HepG2 (cell line): ENCODE measurements around the gene WWC2. TPM values are rescaled to one million over a fixed set of nuclear protein-coding genes. Genes with fewer than 3 reads are reported as not detected.

Experiments used
- CBX2 ChIP-seq, 2 experiments: fragments of 200-600 bp in 1 of 2; sonication (generic); formaldehyde crosslinking in 1 of 2; IDR thresholded peaks; 2 replicates each; pipeline versions ENCODE4 v1.7.0 to v1.8.1; 2018 to 2022; ENCODE audit warnings: low read depth in 2 of 2, low read length in 1 of 2, mild to moderate bottlenecking in 1 of 2, missing genetic modification reagents in 1 of 2
- CREB1 ChIP-seq, 2 experiments: fragments of 450-650 bp in 1 of 2; IDR thresholded peaks; 2 replicates each; pipeline ENCODE4 v1.6.1; 2016 to 2017; ENCODE audit warnings: control low read depth in 1 of 2, mild to moderate bottlenecking in 1 of 2, missing compliant biosample characterization in 1 of 2, missing genetic modification characterization in 1 of 2
- GFI1 ChIP-seq: sonication (generic); formaldehyde crosslinking; IDR thresholded peaks from 2 replicates; pipeline ENCODE4 v1.5.0; 2020; ENCODE audit warnings: missing genetic modification reagents, mild to moderate bottlenecking, borderline replicate concordance
- HMG20A ChIP-seq: IDR thresholded peaks from 2 replicates; pipeline ENCODE4 v1.6.1; 2016; ENCODE audit warnings: borderline replicate concordance
- PHB2 ChIP-seq: fragments of 450-650 bp; IDR thresholded peaks from 2 replicates; pipeline ENCODE4 v1.6.1; 2018; ENCODE audit not compliant: partially characterized antibody
- PRMT3 ChIP-seq: sonication (generic); formaldehyde crosslinking; IDR thresholded peaks from 2 replicates; pipeline ENCODE4 v1.8.1; 2022; ENCODE audit warnings: low read depth, mild to moderate bottlenecking, moderate library complexity, missing genetic modification reagents, borderline replicate concordance
- SNRNP70 ChIP-seq: fragments of 200-400 bp; formaldehyde crosslinking; IDR thresholded peaks from 2 replicates; pipeline ENCODE4 v1.6.1; 2017; ENCODE audit warnings: mild to moderate bottlenecking, low read depth, low read length, moderate library complexity
- ZNF724P ChIP-seq: sonication (generic); formaldehyde crosslinking; IDR thresholded peaks from 2 replicates; pipeline ENCODE4 v1.8.0; 2022; ENCODE audit warnings: missing genetic modification reagents, borderline replicate concordance
- polyA plus RNA-seq, 8 experiments: library from polyadenylated mRNA; depleted of rRNA in 3 of 8; stranded (reverse) in 7 of 8; unstranded in 1 of 8; fragments of >200 nt; fragmentation: Illumina TruSeq in 4 of 8; extraction: Trizol in 4 of 8; gene quantifications; 2 replicates each; pipeline versions ENCODE4 v1.2.1 to v1.2.3, GENCODE V29; 2011 to 2016; ENCODE audit warnings: low read depth in 4 of 8, missing spikeins in 1 of 8, mixed read lengths in 1 of 8; ENCODE audit not compliant: insufficient read depth in 1 of 8
- total RNA-seq, 5 experiments: library from RNA; depleted of rRNA; stranded (reverse); fragments of >200 nt; fragmentation: Illumina TruSeq; extraction: Trizol; gene quantifications; 2 replicates each; pipeline ENCODE4 v1.2.3, GENCODE V29; 2016; ENCODE audit warnings: low read depth in 1 of 5
- TF ChIP-seq, protein P1 (sequence below): IDR thresholded peaks from 2 replicates; pipeline ENCODE4 v1.6.1; 2016; ENCODE audit warnings: control low read depth
- TF ChIP-seq, protein P2 (sequence below): IDR thresholded peaks from 2 replicates; pipeline ENCODE4 v1.6.1; 2016; ENCODE audit warnings: low read depth, missing genetic modification reagents, missing compliant biosample characterization
- TF ChIP-seq, protein P3 (sequence below): sonication (generic); formaldehyde crosslinking; IDR thresholded peaks from 2 replicates; pipeline ENCODE4 v1.5.1; 2020; ENCODE audit warnings: missing genetic modification reagents, mild to moderate bottlenecking, borderline replicate concordance
- TF ChIP-seq, protein P4 (sequence below): sonication (generic); formaldehyde crosslinking; IDR thresholded peaks from 2 replicates; pipeline ENCODE4 v1.4.0; 2020; ENCODE audit warnings: missing genetic modification reagents
- TF ChIP-seq, protein P5 (sequence below): IDR thresholded peaks from 2 replicates; pipeline ENCODE4 v1.6.1; 2016; ENCODE audit warnings: missing compliant biosample characterization, missing genetic modification reagents, borderline replicate concordance
- TF ChIP-seq, protein P6 (sequence below): sonication (generic); formaldehyde crosslinking; conservative IDR thresholded peaks from 2 replicates; pipeline ENCODE4 v1.8.0; 2022; ENCODE audit warnings: mild to moderate bottlenecking, moderate library complexity, missing genetic modification reagents

WWC2 gene
- total and polyA plus RNA-seq, 2 of the 13 experiments (the other 11 are each of a cell fraction or from before 2014, with no cell fraction given), result 40.0 to 50.1 TPM

DNA sequence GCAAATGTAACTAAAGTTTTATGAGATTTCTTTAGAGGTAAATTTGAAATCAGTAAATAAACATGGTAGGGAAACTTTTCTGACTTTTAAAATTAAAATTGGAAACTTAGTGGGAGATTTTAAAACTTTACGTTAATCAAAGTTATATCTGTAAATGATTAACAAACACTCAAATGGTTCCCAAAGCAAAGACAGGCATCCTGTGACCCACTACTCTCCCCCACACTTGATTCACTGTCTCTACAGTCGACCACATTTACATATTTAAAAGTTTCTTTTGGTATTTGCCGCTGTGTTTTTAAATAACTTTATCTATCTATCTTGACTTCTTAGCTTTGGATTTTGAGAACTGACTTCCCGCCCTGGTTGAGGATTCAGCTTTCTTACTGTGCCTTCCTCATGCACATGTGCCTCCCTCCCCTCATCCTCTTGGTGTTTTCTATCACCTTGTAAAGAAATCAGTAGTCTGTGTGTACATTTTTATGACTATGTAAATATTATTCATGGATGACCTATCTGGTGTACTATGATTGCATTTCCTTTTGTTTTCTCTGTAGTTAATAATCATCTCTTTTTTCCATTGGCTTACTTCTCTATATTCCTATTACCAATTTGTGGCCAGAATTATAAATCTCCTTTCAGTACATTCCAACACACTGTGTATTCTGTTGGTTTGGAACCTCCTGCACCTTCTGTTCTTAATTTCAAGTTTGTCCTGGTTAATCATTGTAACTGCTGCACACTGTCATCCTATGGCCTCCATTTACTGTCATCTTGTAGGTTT, 72.6 kb downstream of the WWC2 start (continued):
- no peak for TF ChIP-seq CBX2 (IDR thresholded peaks at IDR 0.05; ENCODE audit: low read depth, low read length)
- no peak for TF ChIP-seq CBX2 (CRISPR knock-in tag; IDR thresholded peaks at IDR 0.05; ENCODE audit: low read depth)
- no peak for TF ChIP-seq ZNF724P (CRISPR knock-in tag)
- TF ChIP-seq, protein P1, sequence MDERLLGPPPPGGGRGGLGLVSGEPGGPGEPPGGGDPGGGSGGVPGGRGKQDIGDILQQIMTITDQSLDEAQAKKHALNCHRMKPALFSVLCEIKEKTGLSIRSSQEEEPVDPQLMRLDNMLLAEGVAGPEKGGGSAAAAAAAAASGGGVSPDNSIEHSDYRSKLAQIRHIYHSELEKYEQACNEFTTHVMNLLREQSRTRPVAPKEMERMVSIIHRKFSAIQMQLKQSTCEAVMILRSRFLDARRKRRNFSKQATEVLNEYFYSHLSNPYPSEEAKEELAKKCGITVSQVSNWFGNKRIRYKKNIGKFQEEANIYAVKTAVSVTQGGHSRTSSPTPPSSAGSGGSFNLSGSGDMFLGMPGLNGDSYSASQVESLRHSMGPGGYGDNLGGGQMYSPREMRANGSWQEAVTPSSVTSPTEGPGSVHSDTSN (CRISPR knock-in tag), result no peak
- TF ChIP-seq HMG20A (CRISPR knock-in tag), result peak; percentile 32; the same call in 1 of the 2 replicates
- TF ChIP-seq PHB2, result no peak
- TF ChIP-seq CREB1 (IDR thresholded peaks at IDR 0.05), result no peak
- TF ChIP-seq CREB1 (CRISPR knock-in tag; IDR thresholded peaks at IDR 0.05), result peak; percentile 45; the same call in 1 of the 2 replicates
- TF ChIP-seq SNRNP70, result no peak
- TF ChIP-seq, protein P2, sequence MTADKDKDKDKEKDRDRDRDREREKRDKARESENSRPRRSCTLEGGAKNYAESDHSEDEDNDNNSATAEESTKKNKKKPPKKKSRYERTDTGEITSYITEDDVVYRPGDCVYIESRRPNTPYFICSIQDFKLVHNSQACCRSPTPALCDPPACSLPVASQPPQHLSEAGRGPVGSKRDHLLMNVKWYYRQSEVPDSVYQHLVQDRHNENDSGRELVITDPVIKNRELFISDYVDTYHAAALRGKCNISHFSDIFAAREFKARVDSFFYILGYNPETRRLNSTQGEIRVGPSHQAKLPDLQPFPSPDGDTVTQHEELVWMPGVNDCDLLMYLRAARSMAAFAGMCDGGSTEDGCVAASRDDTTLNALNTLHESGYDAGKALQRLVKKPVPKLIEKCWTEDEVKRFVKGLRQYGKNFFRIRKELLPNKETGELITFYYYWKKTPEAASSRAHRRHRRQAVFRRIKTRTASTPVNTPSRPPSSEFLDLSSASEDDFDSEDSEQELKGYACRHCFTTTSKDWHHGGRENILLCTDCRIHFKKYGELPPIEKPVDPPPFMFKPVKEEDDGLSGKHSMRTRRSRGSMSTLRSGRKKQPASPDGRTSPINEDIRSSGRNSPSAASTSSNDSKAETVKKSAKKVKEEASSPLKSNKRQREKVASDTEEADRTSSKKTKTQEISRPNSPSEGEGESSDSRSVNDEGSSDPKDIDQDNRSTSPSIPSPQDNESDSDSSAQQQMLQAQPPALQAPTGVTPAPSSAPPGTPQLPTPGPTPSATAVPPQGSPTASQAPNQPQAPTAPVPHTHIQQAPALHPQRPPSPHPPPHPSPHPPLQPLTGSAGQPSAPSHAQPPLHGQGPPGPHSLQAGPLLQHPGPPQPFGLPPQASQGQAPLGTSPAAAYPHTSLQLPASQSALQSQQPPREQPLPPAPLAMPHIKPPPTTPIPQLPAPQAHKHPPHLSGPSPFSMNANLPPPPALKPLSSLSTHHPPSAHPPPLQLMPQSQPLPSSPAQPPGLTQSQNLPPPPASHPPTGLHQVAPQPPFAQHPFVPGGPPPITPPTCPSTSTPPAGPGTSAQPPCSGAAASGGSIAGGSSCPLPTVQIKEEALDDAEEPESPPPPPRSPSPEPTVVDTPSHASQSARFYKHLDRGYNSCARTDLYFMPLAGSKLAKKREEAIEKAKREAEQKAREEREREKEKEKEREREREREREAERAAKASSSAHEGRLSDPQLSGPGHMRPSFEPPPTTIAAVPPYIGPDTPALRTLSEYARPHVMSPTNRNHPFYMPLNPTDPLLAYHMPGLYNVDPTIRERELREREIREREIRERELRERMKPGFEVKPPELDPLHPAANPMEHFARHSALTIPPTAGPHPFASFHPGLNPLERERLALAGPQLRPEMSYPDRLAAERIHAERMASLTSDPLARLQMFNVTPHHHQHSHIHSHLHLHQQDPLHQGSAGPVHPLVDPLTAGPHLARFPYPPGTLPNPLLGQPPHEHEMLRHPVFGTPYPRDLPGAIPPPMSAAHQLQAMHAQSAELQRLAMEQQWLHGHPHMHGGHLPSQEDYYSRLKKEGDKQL (CRISPR knock-in tag), result peak; percentile 43; the same call in 1 of the 2 replicates
- TF ChIP-seq, protein P3, sequence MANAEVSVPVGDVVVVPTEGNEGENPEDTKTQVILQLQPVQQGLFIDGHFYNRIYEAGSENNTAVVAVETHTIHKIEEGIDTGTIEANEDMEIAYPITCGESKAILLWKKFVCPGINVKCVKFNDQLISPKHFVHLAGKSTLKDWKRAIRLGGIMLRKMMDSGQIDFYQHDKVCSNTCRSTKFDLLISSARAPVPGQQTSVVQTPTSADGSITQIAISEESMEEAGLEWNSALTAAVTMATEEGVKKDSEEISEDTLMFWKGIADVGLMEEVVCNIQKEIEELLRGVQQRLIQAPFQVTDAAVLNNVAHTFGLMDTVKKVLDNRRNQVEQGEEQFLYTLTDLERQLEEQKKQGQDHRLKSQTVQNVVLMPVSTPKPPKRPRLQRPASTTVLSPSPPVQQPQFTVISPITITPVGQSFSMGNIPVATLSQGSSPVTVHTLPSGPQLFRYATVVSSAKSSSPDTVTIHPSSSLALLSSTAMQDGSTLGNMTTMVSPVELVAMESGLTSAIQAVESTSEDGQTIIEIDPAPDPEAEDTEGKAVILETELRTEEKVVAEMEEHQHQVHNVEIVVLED (CRISPR knock-in tag), result no peak
- TF ChIP-seq GFI1 (CRISPR knock-in tag), result peak; percentile 50; the same call in 1 of the 2 replicates
- TF ChIP-seq, protein P4, sequence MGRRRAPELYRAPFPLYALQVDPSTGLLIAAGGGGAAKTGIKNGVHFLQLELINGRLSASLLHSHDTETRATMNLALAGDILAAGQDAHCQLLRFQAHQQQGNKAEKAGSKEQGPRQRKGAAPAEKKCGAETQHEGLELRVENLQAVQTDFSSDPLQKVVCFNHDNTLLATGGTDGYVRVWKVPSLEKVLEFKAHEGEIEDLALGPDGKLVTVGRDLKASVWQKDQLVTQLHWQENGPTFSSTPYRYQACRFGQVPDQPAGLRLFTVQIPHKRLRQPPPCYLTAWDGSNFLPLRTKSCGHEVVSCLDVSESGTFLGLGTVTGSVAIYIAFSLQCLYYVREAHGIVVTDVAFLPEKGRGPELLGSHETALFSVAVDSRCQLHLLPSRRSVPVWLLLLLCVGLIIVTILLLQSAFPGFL (CRISPR knock-in tag), result no peak
- TF ChIP-seq, protein P5, sequence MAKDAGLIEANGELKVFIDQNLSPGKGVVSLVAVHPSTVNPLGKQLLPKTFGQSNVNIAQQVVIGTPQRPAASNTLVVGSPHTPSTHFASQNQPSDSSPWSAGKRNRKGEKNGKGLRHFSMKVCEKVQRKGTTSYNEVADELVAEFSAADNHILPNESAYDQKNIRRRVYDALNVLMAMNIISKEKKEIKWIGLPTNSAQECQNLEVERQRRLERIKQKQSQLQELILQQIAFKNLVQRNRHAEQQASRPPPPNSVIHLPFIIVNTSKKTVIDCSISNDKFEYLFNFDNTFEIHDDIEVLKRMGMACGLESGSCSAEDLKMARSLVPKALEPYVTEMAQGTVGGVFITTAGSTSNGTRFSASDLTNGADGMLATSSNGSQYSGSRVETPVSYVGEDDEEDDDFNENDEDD (CRISPR knock-in tag), result no peak
- TF ChIP-seq PRMT3, result no peak
- TF ChIP-seq, protein P6, sequence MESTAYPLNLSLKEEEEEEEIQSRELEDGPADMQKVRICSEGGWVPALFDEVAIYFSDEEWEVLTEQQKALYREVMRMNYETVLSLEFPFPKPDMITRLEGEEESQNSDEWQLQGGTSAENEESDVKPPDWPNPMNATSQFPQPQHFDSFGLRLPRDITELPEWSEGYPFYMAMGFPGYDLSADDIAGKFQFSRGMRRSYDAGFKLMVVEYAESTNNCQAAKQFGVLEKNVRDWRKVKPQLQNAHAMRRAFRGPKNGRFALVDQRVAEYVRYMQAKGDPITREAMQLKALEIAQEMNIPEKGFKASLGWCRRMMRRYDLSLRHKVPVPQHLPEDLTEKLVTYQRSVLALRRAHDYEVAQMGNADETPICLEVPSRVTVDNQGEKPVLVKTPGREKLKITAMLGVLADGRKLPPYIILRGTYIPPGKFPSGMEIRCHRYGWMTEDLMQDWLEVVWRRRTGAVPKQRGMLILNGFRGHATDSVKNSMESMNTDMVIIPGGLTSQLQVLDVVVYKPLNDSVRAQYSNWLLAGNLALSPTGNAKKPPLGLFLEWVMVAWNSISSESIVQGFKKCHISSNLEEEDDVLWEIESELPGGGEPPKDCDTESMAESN (CRISPR knock-in tag), result no peak
